Smooth muscle cell (in vitro differentiated cells): ENCODE measurements around the gene WWTR1. TPM values are rescaled to one million over a fixed set of nuclear protein-coding genes. Genes with fewer than 3 reads are reported as not detected.
A peak's percentile ranks its signal among the peaks of the same experiment; 100 is the strongest.

Source experiments
- DNase-seq: peaks from one replicate; lab custom pipeline; 2025; ENCODE audit not compliant: unreplicated experiment; lab: John Stamatoyannopoulos, UW
- H2AFZ ChIP-seq: fragments of 200-600 bp; sonication (generic); 2 replicates; pipeline ENCODE4 v1.6.0; 2016; ENCODE audit warnings: antibody characterized with exemption, low read depth, mild to moderate bottlenecking
- H3F3A ChIP-seq: fragments of 200-600 bp; sonication (generic); 2 replicates; pipeline ENCODE4 v1.6.0; 2017; ENCODE audit warnings: antibody characterized with exemption, low read depth
- H3K27ac ChIP-seq: fragments of 200-600 bp; sonication (generic); 2 replicates; pipeline ENCODE4 v1.5.1; 2016; ENCODE audit warnings: low read depth, mild to moderate bottlenecking
- H3K27me3 ChIP-seq: fragments of 200-600 bp; sonication (generic); 2 replicates; pipeline ENCODE4 v1.6.1; 2016; ENCODE audit warnings: low read depth, mild to moderate bottlenecking
- H3K36me3 ChIP-seq: fragments of 200-600 bp; sonication (generic); 2 replicates; pipeline ENCODE4 v1.5.1; 2016; ENCODE audit warnings: low read depth
- H3K4me1 ChIP-seq: fragments of 200-600 bp; sonication (generic); 2 replicates; pipeline ENCODE4 v1.5.1; 2016; ENCODE audit warnings: low read depth
- H3K4me2 ChIP-seq: fragments of 200-600 bp; sonication (generic); 2 replicates; pipeline ENCODE4 v1.6.0; 2016; ENCODE audit warnings: mild to moderate bottlenecking
- H3K4me3 ChIP-seq: fragments of 200-600 bp; sonication (generic); 2 replicates; pipeline ENCODE4 v1.5.1; 2016; ENCODE audit warnings: mild to moderate bottlenecking
- H3K79me2 ChIP-seq: fragments of 200-600 bp; sonication (generic); 2 replicates; pipeline ENCODE4 v1.6.0; 2016; ENCODE audit warnings: low read depth, mild to moderate bottlenecking
- H3K9ac ChIP-seq: fragments of 200-600 bp; sonication (generic); 2 replicates; pipeline ENCODE4 v1.6.0; 2016; ENCODE audit warnings: low read depth
- H3K9me3 ChIP-seq: fragments of 200-600 bp; sonication (generic); replicated peaks from 2 replicates; pipeline ENCODE4 v1.5.1; 2016; ENCODE audit warnings: low read depth
- H4K20me1 ChIP-seq: fragments of 200-600 bp; sonication (generic); 2 replicates; pipeline ENCODE4 v1.6.0; 2016; ENCODE audit warnings: low read depth
- CTCF ChIP-seq: fragments of 200-600 bp; sonication (generic); IDR thresholded peaks from 2 replicates; pipeline ENCODE4 v1.5.1; 2017; ENCODE audit warnings: borderline replicate concordance, mild to moderate bottlenecking, antibody characterized with exemption; ENCODE audit not compliant: insufficient read depth, poor library complexity, severe bottlenecking
- WGBS: methylation state at CpG from one replicate; pipeline ENCODE4 v1.1.7; 2016; ENCODE audit warnings: low lambda C conversion rate; 5-methylcytosine and 5-hydroxymethylcytosine counted together
- polyA plus RNA-seq: library from polyadenylated mRNA; unstranded; fragments of >200 nt; fragmentation: Nextera tagmentation; extraction: Ambion mirVana; gene quantifications from 2 replicates; pipeline ENCODE4 v1.2.1, GENCODE V29; 2016
- total RNA-seq: library from RNA; depleted of rRNA; stranded (reverse); fragments of >200 nt; gene quantifications from 2 replicates; pipeline ENCODE4 v1.2.3, GENCODE V29; 2014

The WWTR1 gene
- total and polyA plus RNA-seq, 2 experiments from 2014 or later, result 38.4 to 55.6 TPM

GRCh38 chr3:149527531-149528339 is 130.1 kb downstream of the WWTR1 start:
- H4K20me1 ChIP-seq, result no peaks in the 10 kb centered on the region
- peaks cover 9% of the 10 kb centered on the region for H3F3A ChIP-seq
- H3K79me2 ChIP-seq, result peaks cover 63% of the 10 kb centered on the region
- no peak overlapping the region for H3K4me3 ChIP-seq
- H3K36me3 ChIP-seq, result peaks cover 16% of the 10 kb centered on the region
- DNase-seq, result no peak
- H2AFZ ChIP-seq, result no peak overlapping the region
- H3K27ac ChIP-seq, result peak overlapping the region; percentile 90
- no peaks in the 10 kb centered on the region for H3K9me3 ChIP-seq
- WGBS, result 60% methylated on average over 5 of the region's 5 CpGs
- H3K27me3 ChIP-seq, result no peaks in the 10 kb centered on the region
- peak; percentile 7 for TF ChIP-seq CTCF
- H3K9ac ChIP-seq, result peak overlapping the region; percentile 70
- H3K4me2 ChIP-seq, result no peak overlapping the region
- no peaks in the 10 kb centered on the region for H3K4me1 ChIP-seq

- no peak overlapping the region for H3K4me2 ChIP-seq
- DNase-seq, result no peak
- H3K27ac ChIP-seq, result no peak overlapping the region
- no peak for TF ChIP-seq CTCF
- H4K20me1 ChIP-seq, result no peaks in the 10 kb centered on the region
- no peak overlapping the region for H3K9ac ChIP-seq
- peaks cover 27% of the 10 kb centered on the region for H3K79me2 ChIP-seq
- H3K4me1 ChIP-seq, result no peaks in the 10 kb centered on the region
- no peaks in the 10 kb centered on the region for H3K9me3 ChIP-seq
- peaks cover 20% of the 10 kb centered on the region for H3K36me3 ChIP-seq
- no peak overlapping the region for H3K4me3 ChIP-seq
- H3F3A ChIP-seq, result no peaks in the 10 kb centered on the region
- no peaks in the 10 kb centered on the region for H3K27me3 ChIP-seq
- no peak overlapping the region for H2AFZ ChIP-seq
- 78% methylated on average over 11 of the region's 11 CpGs for WGBS
These were observed 134.1 kb downstream of the WWTR1 start for GRCh38 chr3:149523512-149524299.

GRCh38 chr3:149519912-149520311 is 137.9 kb downstream of the WWTR1 start:
- Histone ChIP-seq H3K4me3 (no peak overlapping the region), H3K4me2 (no peak overlapping the region), H3K79me2 (no peaks in the 10 kb centered on the region), H3K9ac (no peak overlapping the region), H3K27ac (no peak overlapping the region), H4K20me1 (no peaks in the 10 kb centered on the region), H3K4me1 (no peaks in the 10 kb centered on the region), H3F3A (peaks cover 4% of the 10 kb centered on the region), H3K36me3 (peaks cover 13% of the 10 kb centered on the region), H3K9me3 (no peaks in the 10 kb centered on the region), H3K27me3 (no peaks in the 10 kb centered on the region), H2AFZ (no peak overlapping the region)
- 54% methylated on average over 3 of the region's 3 CpGs for WGBS
- TF ChIP-seq CTCF, result no peak
- DNase-seq, result no peak
